ENCODE results near the gene NELFA. TPM values are rescaled to one million over a fixed set of nuclear protein-coding genes. Genes with fewer than 3 reads are reported as not detected.
"Not testable (repeated sequence)": the region's sequence is repeated elsewhere in the genome, so short reads cannot be mapped to it uniquely, and the experiment has no call there.

Gene NELFA
- total RNA-seq, 1 experiment from 2014 or later: 56.1 TPM

DNA sequence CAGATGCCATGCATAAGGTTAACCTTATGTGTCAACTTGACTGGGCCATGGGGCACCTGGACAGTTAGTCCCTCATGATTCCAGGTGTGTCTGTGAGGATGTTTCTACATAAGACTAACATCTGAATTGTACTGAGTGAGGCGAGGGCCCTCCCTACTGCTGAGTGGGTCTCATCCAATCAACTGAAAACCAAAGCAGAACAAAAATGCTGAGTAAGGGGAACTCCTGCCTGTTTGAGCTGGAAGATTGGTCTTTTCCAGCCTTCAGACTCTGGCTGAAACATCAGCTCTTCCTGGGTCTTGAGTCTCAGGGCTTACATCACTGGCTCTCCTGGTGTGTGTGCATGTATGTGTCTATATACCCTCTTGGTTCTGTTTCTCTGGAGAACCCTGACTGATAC is 13.8 kb downstream of the NELFA start:
- H3K4me2 ChIP-seq (ENCODE audit: low read length): no peak overlapping the region
- H2AFZ ChIP-seq (ENCODE audit: low read depth, low read length, poor library complexity, severe bottlenecking): no peak overlapping the region
- DNase-seq (ENCODE audit: low read depth, low spot score): no peak
- H3K36me3 ChIP-seq (ENCODE audit: control insufficient read depth in 1 of 2, insufficient read depth in 2 of 2, low read length in 2 of 2): peaks cover 7 to 24% of the 10 kb centered on the region in 2 experiments
- H3K4me3 ChIP-seq (replicated peaks in 1 of 2; ENCODE audit: low read depth in 1 of 2, low read length in 2 of 2): no peak overlapping the region
- BruUV-seq (replicated peaks): no TSS peak
- no peak overlapping the region for H3K27ac ChIP-seq (ENCODE audit: low read depth, low read length)
- ChIA-PET CTCF (no interaction called here), POLR2A (no interaction called here), RAD21 (ENCODE audit: low non-redundant PET in 1 of 2, low total read pairs in 2 of 2, uncharacterized antibody in 2 of 2, unreplicated experiment in 2 of 2) (no interaction called here)
- TF ChIP-seq, protein P1, sequence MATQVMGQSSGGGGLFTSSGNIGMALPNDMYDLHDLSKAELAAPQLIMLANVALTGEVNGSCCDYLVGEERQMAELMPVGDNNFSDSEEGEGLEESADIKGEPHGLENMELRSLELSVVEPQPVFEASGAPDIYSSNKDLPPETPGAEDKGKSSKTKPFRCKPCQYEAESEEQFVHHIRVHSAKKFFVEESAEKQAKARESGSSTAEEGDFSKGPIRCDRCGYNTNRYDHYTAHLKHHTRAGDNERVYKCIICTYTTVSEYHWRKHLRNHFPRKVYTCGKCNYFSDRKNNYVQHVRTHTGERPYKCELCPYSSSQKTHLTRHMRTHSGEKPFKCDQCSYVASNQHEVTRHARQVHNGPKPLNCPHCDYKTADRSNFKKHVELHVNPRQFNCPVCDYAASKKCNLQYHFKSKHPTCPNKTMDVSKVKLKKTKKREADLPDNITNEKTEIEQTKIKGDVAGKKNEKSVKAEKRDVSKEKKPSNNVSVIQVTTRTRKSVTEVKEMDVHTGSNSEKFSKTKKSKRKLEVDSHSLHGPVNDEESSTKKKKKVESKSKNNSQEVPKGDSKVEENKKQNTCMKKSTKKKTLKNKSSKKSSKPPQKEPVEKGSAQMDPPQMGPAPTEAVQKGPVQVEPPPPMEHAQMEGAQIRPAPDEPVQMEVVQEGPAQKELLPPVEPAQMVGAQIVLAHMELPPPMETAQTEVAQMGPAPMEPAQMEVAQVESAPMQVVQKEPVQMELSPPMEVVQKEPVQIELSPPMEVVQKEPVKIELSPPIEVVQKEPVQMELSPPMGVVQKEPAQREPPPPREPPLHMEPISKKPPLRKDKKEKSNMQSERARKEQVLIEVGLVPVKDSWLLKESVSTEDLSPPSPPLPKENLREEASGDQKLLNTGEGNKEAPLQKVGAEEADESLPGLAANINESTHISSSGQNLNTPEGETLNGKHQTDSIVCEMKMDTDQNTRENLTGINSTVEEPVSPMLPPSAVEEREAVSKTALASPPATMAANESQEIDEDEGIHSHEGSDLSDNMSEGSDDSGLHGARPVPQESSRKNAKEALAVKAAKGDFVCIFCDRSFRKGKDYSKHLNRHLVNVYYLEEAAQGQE (IDR thresholded peaks at IDR 0.05; ENCODE audit: low read depth): no peak
- no peak for TF ChIP-seq YY1 (IDR thresholded peaks at IDR 0.05; ENCODE audit: extremely low read depth, insufficient replicate concordance, low read depth, low read length)
- TF ChIP-seq ZFX (IDR thresholded peaks at IDR 0.05): no peak
- no peak for TF ChIP-seq ELF1 (IDR thresholded peaks at IDR 0.05; ENCODE audit: borderline replicate concordance, low read depth)
- TF ChIP-seq FOSL1 (IDR thresholded peaks at IDR 0.05; ENCODE audit: low read depth): no peak
- no peak for TF ChIP-seq SRF (IDR thresholded peaks at IDR 0.05; ENCODE audit: low read depth)
- TF ChIP-seq ZNF274 (IDR thresholded peaks at IDR 0.05; ENCODE audit: low read depth, low read length): no peak
- TF ChIP-seq EZH2phosphoT487 (IDR thresholded peaks at IDR 0.05; ENCODE audit: borderline replicate concordance): no peak
- no peak for TF ChIP-seq SP1 (IDR thresholded peaks at IDR 0.05; ENCODE audit: low read depth)
- no peak for ATAC-seq
- H3K9me2 ChIP-seq (ENCODE audit: insufficient read depth): no peaks in the 10 kb centered on the region
- H3K9me3 ChIP-seq (ENCODE audit: control insufficient read depth in 1 of 2, insufficient read depth in 1 of 2, low read depth in 1 of 2, low read length in 2 of 2): peaks cover 0 to 5% of the 10 kb centered on the region in 2 experiments; a peak in 1 of 4 replicates
- H3K4me1 ChIP-seq (ENCODE audit: control insufficient read depth in 1 of 2, insufficient read depth in 2 of 2, low read length in 2 of 2): peaks cover 0 to 10% of the 10 kb centered on the region in 2 experiments; a peak in 1 of 4 replicates
- intact Hi-C loops (cut with micrococcal nuclease): no loop called here
- H3K27me3 ChIP-seq (ENCODE audit: insufficient read depth, low read length): no peaks in the 10 kb centered on the region
- peaks cover 99% of the 10 kb centered on the region for H3K79me2 ChIP-seq (ENCODE audit: insufficient read depth, low read length)
- H3K9ac ChIP-seq (ENCODE audit: low read length): no peak overlapping the region
- H4K20me1 ChIP-seq (ENCODE audit: insufficient read depth): no peaks in the 10 kb centered on the region; the same call in 1 of the 2 replicates

GRCh38 chr4:1993718-1994516 is 14.9 kb downstream of the NELFA start:
- DNase-seq (ENCODE audit: low read depth, low spot score); H3K4me1 ChIP-seq (ENCODE audit: control insufficient read depth in 1 of 2, insufficient read depth in 2 of 2, low read length in 2 of 2); H3K4me3 ChIP-seq (replicated peaks in 1 of 2; ENCODE audit: low read depth in 1 of 2, low read length in 2 of 2); H3K9me3 ChIP-seq (ENCODE audit: control insufficient read depth in 1 of 2, insufficient read depth in 1 of 2, low read depth in 1 of 2, low read length in 2 of 2); ATAC-seq; H3K27ac ChIP-seq (ENCODE audit: low read depth, low read length); CTCF ChIA-PET; H3K9ac ChIP-seq (ENCODE audit: low read length); H2AFZ ChIP-seq (ENCODE audit: low read depth, low read length, poor library complexity, severe bottlenecking); intact Hi-C loops (cut with micrococcal nuclease); BruUV-seq (replicated peaks); POLR2A ChIA-PET; H3K9me2 ChIP-seq (ENCODE audit: insufficient read depth); H4K20me1 ChIP-seq (ENCODE audit: insufficient read depth); RAD21 ChIA-PET (ENCODE audit: low non-redundant PET in 1 of 2, low total read pairs in 2 of 2, uncharacterized antibody in 2 of 2, unreplicated experiment in 2 of 2); H3K27me3 ChIP-seq (ENCODE audit: insufficient read depth, low read length); H3K4me2 ChIP-seq (ENCODE audit: low read length): not testable (repeated sequence)
- H3K79me2 ChIP-seq (ENCODE audit: insufficient read depth, low read length): peaks cover 92% of the 10 kb centered on the region
- peaks cover 15 to 24% of the 10 kb centered on the region in 2 experiments for H3K36me3 ChIP-seq (ENCODE audit: control insufficient read depth in 1 of 2, insufficient read depth in 2 of 2, low read length in 2 of 2)

All from HCT116 (cell line).